Measurements from ENCODE around the gene PRUNE2.

DNA sequence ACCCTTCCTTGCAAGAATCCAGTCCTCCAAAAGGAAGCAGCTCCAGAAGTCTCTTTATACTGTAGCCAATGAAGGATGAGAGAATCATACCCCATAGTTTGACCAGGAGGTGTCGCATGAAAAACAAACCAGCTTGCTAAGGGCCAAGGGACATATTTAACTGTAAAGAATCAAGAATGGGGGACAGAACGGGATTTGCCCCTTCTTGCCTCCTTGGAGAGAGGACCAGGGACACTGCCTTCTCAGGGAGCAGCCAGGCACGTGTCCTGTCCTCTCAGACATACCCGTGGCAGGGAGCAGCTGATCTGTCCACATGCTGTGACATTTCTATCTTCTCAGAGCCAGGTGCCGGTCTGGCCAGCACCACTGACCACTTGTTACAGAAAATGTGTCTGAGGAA lies 11.7 kb downstream of the PRUNE2 start:
- TF ChIP-seq, protein P1, sequence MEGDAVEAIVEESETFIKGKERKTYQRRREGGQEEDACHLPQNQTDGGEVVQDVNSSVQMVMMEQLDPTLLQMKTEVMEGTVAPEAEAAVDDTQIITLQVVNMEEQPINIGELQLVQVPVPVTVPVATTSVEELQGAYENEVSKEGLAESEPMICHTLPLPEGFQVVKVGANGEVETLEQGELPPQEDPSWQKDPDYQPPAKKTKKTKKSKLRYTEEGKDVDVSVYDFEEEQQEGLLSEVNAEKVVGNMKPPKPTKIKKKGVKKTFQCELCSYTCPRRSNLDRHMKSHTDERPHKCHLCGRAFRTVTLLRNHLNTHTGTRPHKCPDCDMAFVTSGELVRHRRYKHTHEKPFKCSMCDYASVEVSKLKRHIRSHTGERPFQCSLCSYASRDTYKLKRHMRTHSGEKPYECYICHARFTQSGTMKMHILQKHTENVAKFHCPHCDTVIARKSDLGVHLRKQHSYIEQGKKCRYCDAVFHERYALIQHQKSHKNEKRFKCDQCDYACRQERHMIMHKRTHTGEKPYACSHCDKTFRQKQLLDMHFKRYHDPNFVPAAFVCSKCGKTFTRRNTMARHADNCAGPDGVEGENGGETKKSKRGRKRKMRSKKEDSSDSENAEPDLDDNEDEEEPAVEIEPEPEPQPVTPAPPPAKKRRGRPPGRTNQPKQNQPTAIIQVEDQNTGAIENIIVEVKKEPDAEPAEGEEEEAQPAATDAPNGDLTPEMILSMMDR (IDR thresholded peaks at IDR 0.05; ENCODE audit: low read depth, low read length, missing input control) = no peak
- no peak for TF ChIP-seq YY1 (IDR thresholded peaks at IDR 0.05)
- TF ChIP-seq HNF4G (IDR thresholded peaks at IDR 0.05) = no peak
- TF ChIP-seq, protein P2, sequence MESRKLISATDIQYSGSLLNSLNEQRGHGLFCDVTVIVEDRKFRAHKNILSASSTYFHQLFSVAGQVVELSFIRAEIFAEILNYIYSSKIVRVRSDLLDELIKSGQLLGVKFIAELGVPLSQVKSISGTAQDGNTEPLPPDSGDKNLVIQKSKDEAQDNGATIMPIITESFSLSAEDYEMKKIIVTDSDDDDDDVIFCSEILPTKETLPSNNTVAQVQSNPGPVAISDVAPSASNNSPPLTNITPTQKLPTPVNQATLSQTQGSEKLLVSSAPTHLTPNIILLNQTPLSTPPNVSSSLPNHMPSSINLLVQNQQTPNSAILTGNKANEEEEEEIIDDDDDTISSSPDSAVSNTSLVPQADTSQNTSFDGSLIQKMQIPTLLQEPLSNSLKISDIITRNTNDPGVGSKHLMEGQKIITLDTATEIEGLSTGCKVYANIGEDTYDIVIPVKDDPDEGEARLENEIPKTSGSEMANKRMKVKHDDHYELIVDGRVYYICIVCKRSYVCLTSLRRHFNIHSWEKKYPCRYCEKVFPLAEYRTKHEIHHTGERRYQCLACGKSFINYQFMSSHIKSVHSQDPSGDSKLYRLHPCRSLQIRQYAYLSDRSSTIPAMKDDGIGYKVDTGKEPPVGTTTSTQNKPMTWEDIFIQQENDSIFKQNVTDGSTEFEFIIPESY (IDR thresholded peaks at IDR 0.05) = no peak
- TF ChIP-seq, protein P3, sequence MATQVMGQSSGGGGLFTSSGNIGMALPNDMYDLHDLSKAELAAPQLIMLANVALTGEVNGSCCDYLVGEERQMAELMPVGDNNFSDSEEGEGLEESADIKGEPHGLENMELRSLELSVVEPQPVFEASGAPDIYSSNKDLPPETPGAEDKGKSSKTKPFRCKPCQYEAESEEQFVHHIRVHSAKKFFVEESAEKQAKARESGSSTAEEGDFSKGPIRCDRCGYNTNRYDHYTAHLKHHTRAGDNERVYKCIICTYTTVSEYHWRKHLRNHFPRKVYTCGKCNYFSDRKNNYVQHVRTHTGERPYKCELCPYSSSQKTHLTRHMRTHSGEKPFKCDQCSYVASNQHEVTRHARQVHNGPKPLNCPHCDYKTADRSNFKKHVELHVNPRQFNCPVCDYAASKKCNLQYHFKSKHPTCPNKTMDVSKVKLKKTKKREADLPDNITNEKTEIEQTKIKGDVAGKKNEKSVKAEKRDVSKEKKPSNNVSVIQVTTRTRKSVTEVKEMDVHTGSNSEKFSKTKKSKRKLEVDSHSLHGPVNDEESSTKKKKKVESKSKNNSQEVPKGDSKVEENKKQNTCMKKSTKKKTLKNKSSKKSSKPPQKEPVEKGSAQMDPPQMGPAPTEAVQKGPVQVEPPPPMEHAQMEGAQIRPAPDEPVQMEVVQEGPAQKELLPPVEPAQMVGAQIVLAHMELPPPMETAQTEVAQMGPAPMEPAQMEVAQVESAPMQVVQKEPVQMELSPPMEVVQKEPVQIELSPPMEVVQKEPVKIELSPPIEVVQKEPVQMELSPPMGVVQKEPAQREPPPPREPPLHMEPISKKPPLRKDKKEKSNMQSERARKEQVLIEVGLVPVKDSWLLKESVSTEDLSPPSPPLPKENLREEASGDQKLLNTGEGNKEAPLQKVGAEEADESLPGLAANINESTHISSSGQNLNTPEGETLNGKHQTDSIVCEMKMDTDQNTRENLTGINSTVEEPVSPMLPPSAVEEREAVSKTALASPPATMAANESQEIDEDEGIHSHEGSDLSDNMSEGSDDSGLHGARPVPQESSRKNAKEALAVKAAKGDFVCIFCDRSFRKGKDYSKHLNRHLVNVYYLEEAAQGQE (IDR thresholded peaks at IDR 0.05) = no peak
- TF ChIP-seq EGR1 (IDR thresholded peaks at IDR 0.05; ENCODE audit: low read depth in 2 of 2) = no peak
- TF ChIP-seq JUND (IDR thresholded peaks at IDR 0.05) = no peak
- TF ChIP-seq, protein P4, sequence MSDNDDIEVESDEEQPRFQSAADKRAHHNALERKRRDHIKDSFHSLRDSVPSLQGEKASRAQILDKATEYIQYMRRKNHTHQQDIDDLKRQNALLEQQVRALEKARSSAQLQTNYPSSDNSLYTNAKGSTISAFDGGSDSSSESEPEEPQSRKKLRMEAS (IDR thresholded peaks at IDR 0.05) = no peak
- no peak for TF ChIP-seq SP1 (IDR thresholded peaks at IDR 0.05)
